HepG2 (cell line): ENCODE measurements around the gene HPS3. TPM values are rescaled to one million over a fixed set of nuclear protein-coding genes. Genes with fewer than 3 reads are reported as not detected.

Experiments
- AFF4 ChIP-seq: sonication (generic); formaldehyde crosslinking; IDR thresholded peaks from 2 replicates; pipeline ENCODE4 v1.4.0; 2020; ENCODE audit warnings: missing genetic modification reagents
- ATF6 ChIP-seq: sonication (generic); formaldehyde crosslinking; conservative IDR thresholded peaks from 2 replicates; pipeline ENCODE4 v1.4.0; 2020; ENCODE audit warnings: missing genetic modification reagents
- BCL6 ChIP-seq: IDR thresholded peaks from 2 replicates; pipeline ENCODE4 v1.6.1; 2016; ENCODE audit warnings: missing genetic modification reagents, missing compliant biosample characterization
- CREM ChIP-seq, 2 experiments: sonication (generic) in 1 of 2; formaldehyde crosslinking in 1 of 2; IDR thresholded peaks; 2 replicates each; pipeline versions ENCODE4 v1.4.0 to v1.6.1; 2016 to 2020; ENCODE audit warnings: antibody characterized with exemption in 1 of 2, mild to moderate bottlenecking in 1 of 2, missing genetic modification reagents in 1 of 2
- GZF1 ChIP-seq: sonication (generic); formaldehyde crosslinking; IDR thresholded peaks from 2 replicates; pipeline ENCODE4 v1.5.1; 2020; ENCODE audit warnings: mild to moderate bottlenecking, missing genetic modification reagents
- MED1 ChIP-seq: sonication (generic); formaldehyde crosslinking; IDR thresholded peaks from 2 replicates; pipeline ENCODE4 v1.4.0; 2020; ENCODE audit warnings: missing genetic modification reagents
- MIXL1 ChIP-seq: IDR thresholded peaks from 2 replicates; pipeline ENCODE4 v1.6.1; 2016
- MLX ChIP-seq: IDR thresholded peaks from 2 replicates; pipeline ENCODE4 v1.6.1; 2016
- NR2F2 ChIP-seq: IDR thresholded peaks from 2 replicates; pipeline ENCODE4 v1.6.1; 2012; ENCODE audit warnings: low read depth, inconsistent platforms, borderline replicate concordance
- ONECUT2 ChIP-seq: sonication (generic); formaldehyde crosslinking; IDR thresholded peaks from 2 replicates; pipeline ENCODE4 v1.4.0; 2020; ENCODE audit warnings: missing genetic modification reagents
- REST ChIP-seq, 2 experiments: IDR thresholded peaks; 2 replicates each; pipeline ENCODE4 v1.6.1; 2011 to 2012; ENCODE audit warnings: low read length in 2 of 2, borderline replicate concordance in 1 of 2, low read depth in 1 of 2, mild to moderate bottlenecking in 1 of 2, moderate library complexity in 1 of 2
- SALL1 ChIP-seq: sonication (generic); formaldehyde crosslinking; IDR thresholded peaks from 2 replicates; pipeline ENCODE4 v1.8.0; 2022; ENCODE audit warnings: mild to moderate bottlenecking, missing genetic modification reagents
- SNAPC2 ChIP-seq: sonication (generic); formaldehyde crosslinking; IDR thresholded peaks from 2 replicates; pipeline ENCODE4 v1.8.1; 2022; ENCODE audit warnings: mild to moderate bottlenecking, missing genetic modification reagents
- STAT5B ChIP-seq: sonication (generic); formaldehyde crosslinking; IDR thresholded peaks from 2 replicates; pipeline ENCODE4 v1.4.0; 2020; ENCODE audit warnings: missing genetic modification reagents
- SUZ12 ChIP-seq: fragments of 150-350 bp; IDR thresholded peaks from 2 replicates; pipeline ENCODE4 v1.6.1; 2014; ENCODE audit warnings: low read depth, low read length
- TBX2 ChIP-seq: sonication (generic); formaldehyde crosslinking; IDR thresholded peaks from 2 replicates; pipeline ENCODE4 v1.5.0; 2020; ENCODE audit warnings: missing genetic modification reagents, mild to moderate bottlenecking, borderline replicate concordance
- TOE1 ChIP-seq: sonication (generic); formaldehyde crosslinking; IDR thresholded peaks from 2 replicates; pipeline ENCODE4 v1.4.0; 2020; ENCODE audit warnings: mild to moderate bottlenecking, missing genetic modification reagents
- ZBTB7B ChIP-seq: sonication (generic); formaldehyde crosslinking; IDR thresholded peaks from 2 replicates; pipeline ENCODE4 v1.4.0; 2020; ENCODE audit warnings: missing genetic modification reagents
- ZBTB8A ChIP-seq: sonication (generic); formaldehyde crosslinking; IDR thresholded peaks from 2 replicates; pipeline ENCODE4 v1.4.0; 2020; ENCODE audit warnings: mild to moderate bottlenecking, low read depth, missing genetic modification reagents, borderline replicate concordance
- ZNF12 ChIP-seq: sonication (generic); formaldehyde crosslinking; IDR thresholded peaks from 2 replicates; pipeline ENCODE4 v1.5.0; 2020; ENCODE audit warnings: missing genetic modification reagents
- ZNF629 ChIP-seq: sonication (generic); formaldehyde crosslinking; conservative IDR thresholded peaks from 2 replicates; pipeline ENCODE4 v1.5.0; 2020; ENCODE audit warnings: missing genetic modification reagents
- ZNF776 ChIP-seq: sonication (generic); formaldehyde crosslinking; IDR thresholded peaks from 2 replicates; pipeline ENCODE4 v1.4.0; 2020; ENCODE audit warnings: mild to moderate bottlenecking, missing genetic modification reagents
- ZNF878 ChIP-seq: sonication (generic); formaldehyde crosslinking; IDR thresholded peaks from 2 replicates; pipeline ENCODE4 v1.8.1; 2023; ENCODE audit warnings: mild to moderate bottlenecking, missing genetic modification reagents, moderate library complexity
- polyA plus RNA-seq, 8 experiments: library from polyadenylated mRNA; depleted of rRNA in 3 of 8; stranded (reverse) in 7 of 8; unstranded in 1 of 8; fragments of >200 nt; fragmentation: Illumina TruSeq in 4 of 8; extraction: Trizol in 4 of 8; gene quantifications; 2 replicates each; pipeline versions ENCODE4 v1.2.1 to v1.2.3, GENCODE V29; 2011 to 2016; ENCODE audit warnings: low read depth in 4 of 8, missing spikeins in 1 of 8, mixed read lengths in 1 of 8; ENCODE audit not compliant: insufficient read depth in 1 of 8
- total RNA-seq, 5 experiments: library from RNA; depleted of rRNA; stranded (reverse); fragments of >200 nt; fragmentation: Illumina TruSeq; extraction: Trizol; gene quantifications; 2 replicates each; pipeline ENCODE4 v1.2.3, GENCODE V29; 2016; ENCODE audit warnings: low read depth in 1 of 5

Gene HPS3
- total and polyA plus RNA-seq, 2 of the 13 experiments (the other 11 are each of a cell fraction or from before 2014, with no cell fraction given) = 9.5 to 18.9 TPM

GRCh38 chr3:149215515-149215914, 86.1 kb downstream of the HPS3 start (continued):
- TF ChIP-seq AFF4 (CRISPR knock-in tag) (no peak), ATF6 (CRISPR knock-in tag) (no peak), SNAPC2 (CRISPR knock-in tag) (no peak), REST (IDR thresholded peaks at IDR 0.05; ENCODE audit: borderline replicate concordance in 1 of 2, low read depth in 1 of 2, low read length in 2 of 2) (0 out of 4 replicates have a peak, but pooled peaks of 1 of the 2 experiments have one; percentile 22), MED1 (CRISPR knock-in tag) (peak; percentile 84), ZBTB7B (CRISPR knock-in tag) (no peak), ONECUT2 (CRISPR knock-in tag) (no peak), GZF1 (no peak), ZNF12 (CRISPR knock-in tag) (no peak), ZNF878 (CRISPR knock-in tag) (peak; percentile 30; the same call in 1 of the 2 replicates), SUZ12 (no peak), CREM (IDR thresholded peaks at IDR 0.05) (peak; percentile 24; the same call in 1 of the 2 replicates), CREM (CRISPR knock-in tag; IDR thresholded peaks at IDR 0.05) (no peak), TBX2 (CRISPR knock-in tag) (no peak), NR2F2 (peak; percentile 74; the same call in 1 of the 2 replicates), ZBTB8A (CRISPR knock-in tag) (no peak), STAT5B (CRISPR knock-in tag) (no peak), MIXL1 (CRISPR knock-in tag) (peak; percentile 33; the same call in 1 of the 2 replicates), ZNF776 (CRISPR knock-in tag) (no peak), TOE1 (CRISPR knock-in tag) (no peak), ZNF629 (CRISPR knock-in tag) (no peak), BCL6 (peak; percentile 28; the same call in 1 of the 2 replicates), SALL1 (CRISPR knock-in tag) (no peak), MLX (CRISPR knock-in tag) (no peak)
